Right atrium auricular region (tissue), 2 donors: ENCODE measurements around the gene ARMC5. TPM values are rescaled to one million over a fixed set of nuclear protein-coding genes. Genes with fewer than 3 reads are reported as not detected.
A peak's percentile ranks its signal among the peaks of the same experiment; 100 is the strongest.
"Not testable (repeated sequence)": the region's sequence is repeated elsewhere in the genome, so short reads cannot be mapped to it uniquely, and the experiment has no call there.

Experiments
- DNase-seq: peaks from one replicate; pipeline ENCODE4 v3.0.0-alpha.2; 2019; ENCODE audit warnings: low spot score
- H3K27ac ChIP-seq, 2 donors: fragments of 200-600 bp; sonication (generic); 1 replicate in 1 of 2; 2 replicates in 1 of 2; pipeline ENCODE4 v1.5.1; 2016 to 2019
- H3K27me3 ChIP-seq, 2 donors: fragments of 200-600 bp; sonication (generic); one replicate each; pipeline versions ENCODE4 v1.5.1 to v1.6.0; 2017 to 2019
- H3K36me3 ChIP-seq: fragments of 200-600 bp; sonication (generic); one replicate; pipeline ENCODE4 v1.5.1; 2016
- H3K4me1 ChIP-seq, 2 donors: fragments of 200-600 bp; sonication (generic); one replicate each; pipeline versions ENCODE4 v1.5.1 to v1.6.0; 2017 to 2019
- H3K4me3 ChIP-seq, 2 donors: fragments of 200-600 bp; sonication (generic); 1 replicate in 1 of 2; 2 replicates in 1 of 2; pipeline ENCODE4 v1.5.1; 2017 to 2019; ENCODE audit warnings: mild to moderate bottlenecking in 1 of 2, moderate library complexity in 1 of 2
- H3K9me3 ChIP-seq, 2 donors: fragments of 200-600 bp; sonication (generic); one replicate each; pipeline ENCODE4 v1.5.1; 2019
- CTCF ChIP-seq, 2 donors: fragments of 200-600 bp; sonication (generic); IDR thresholded peaks; one replicate each; pipeline ENCODE4 v1.5.1; 2019; ENCODE audit warnings: antibody characterized with exemption in 2 of 2
- total RNA-seq, 2 donors: library from RNA; depleted of rRNA; stranded (reverse); fragments of >200 nt; gene quantifications; one replicate each; pipeline ENCODE4 v1.1.0, GENCODE V29; 2016

Gene ARMC5
- total RNA-seq, 2 donors from 2014 or later = 7.4 to 9.0 TPM

DNA sequence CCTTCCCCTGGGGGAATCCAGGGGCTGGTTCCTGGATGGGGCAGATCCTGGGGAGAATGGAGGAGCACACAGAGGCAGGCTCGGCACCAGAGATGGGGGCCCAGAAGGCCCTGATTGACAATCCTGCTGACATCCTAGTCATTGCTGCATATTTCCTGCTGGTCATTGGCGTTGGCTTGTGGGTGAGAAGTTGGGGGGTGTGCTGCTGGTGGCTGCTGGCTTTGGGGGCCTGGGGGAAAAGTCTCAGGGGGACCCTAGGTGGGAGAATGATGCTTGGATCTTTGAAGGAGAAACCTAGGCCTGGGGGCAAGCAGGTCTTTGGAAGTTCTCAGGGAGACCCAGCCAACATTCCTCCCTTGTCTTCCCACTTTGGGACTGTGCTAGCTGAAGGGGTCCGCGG, 23.8 kb downstream of the ARMC5 start, which contains the start of gene SLC5A2:
Gene SLC5A2, plus strand, starts transcription at position 43 of the 400 bp plus-strand sequence. Its CDS starts 14 bp downstream, at position 57.
- H3K36me3 ChIP-seq = peaks cover 3% of the 10 kb centered on the region
- H3K4me3 ChIP-seq = no peak within 1 kb of the TSS
- H3K9me3 ChIP-seq = no peaks in the 10 kb centered on the region
- DNase-seq = no peak
- H3K27ac ChIP-seq = no peak within 1 kb of the TSS
- H3K4me1 ChIP-seq = peaks cover 0 to 29% of the 10 kb centered on the region in 2 donors
- H3K27me3 ChIP-seq = no peaks in the 10 kb centered on the region
- no peak for TF ChIP-seq CTCF (IDR thresholded peaks at IDR 0.05)

- H3K27me3 ChIP-seq, H3K27ac ChIP-seq, H3K9me3 ChIP-seq, H3K4me3 ChIP-seq, H3K36me3 ChIP-seq, DNase-seq: not testable (repeated sequence)
- H3K4me1 ChIP-seq = peaks cover 0 to 37% of the 10 kb centered on the region in 2 donors
These were observed 24.7 kb downstream of the ARMC5 start for GRCh38 chr16:31484048-31484447.

DNA sequence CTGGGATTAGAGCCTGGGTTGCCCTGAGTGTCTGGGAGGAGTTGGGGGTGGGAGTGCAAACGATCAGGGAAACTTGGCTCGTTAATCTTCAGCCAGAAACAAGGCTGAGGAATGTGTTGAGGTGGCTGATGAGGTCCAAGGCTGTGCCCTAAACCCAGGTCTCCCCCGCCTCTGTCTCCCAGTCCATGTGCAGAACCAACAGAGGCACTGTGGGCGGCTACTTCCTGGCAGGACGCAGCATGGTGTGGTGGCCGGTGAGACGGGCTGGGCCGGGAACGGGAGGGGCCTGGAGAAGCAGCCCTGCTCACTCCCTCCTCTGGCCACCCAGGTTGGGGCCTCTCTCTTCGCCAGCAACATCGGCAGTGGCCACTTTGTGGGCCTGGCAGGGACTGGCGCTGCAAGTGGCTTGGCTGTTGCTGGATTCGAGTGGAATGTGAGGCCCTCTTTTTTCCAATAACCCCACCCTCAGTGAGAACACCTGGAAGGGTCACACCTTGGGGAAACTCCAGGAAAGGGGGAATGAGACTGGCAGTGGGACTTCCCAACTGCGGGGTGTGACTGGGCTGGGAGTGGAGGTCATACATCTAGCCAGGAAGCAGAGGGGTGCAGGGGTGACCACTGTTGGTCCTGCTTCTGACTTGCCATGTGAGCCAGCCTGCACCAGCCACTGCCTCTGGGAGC, 25.3 kb downstream of the ARMC5 start:
- H3K27me3 ChIP-seq = no peaks in the 10 kb centered on the region
- no peak overlapping the region for H3K4me3 ChIP-seq
- H3K9me3 ChIP-seq = no peaks in the 10 kb centered on the region
- H3K27ac ChIP-seq = no peak overlapping the region
- TF ChIP-seq CTCF (IDR thresholded peaks at IDR 0.05) = no peak
- DNase-seq = no peak
- no peaks in the 10 kb centered on the region for H3K36me3 ChIP-seq
- H3K4me1 ChIP-seq = peaks cover 0 to 37% of the 10 kb centered on the region in 2 donors

DNA sequence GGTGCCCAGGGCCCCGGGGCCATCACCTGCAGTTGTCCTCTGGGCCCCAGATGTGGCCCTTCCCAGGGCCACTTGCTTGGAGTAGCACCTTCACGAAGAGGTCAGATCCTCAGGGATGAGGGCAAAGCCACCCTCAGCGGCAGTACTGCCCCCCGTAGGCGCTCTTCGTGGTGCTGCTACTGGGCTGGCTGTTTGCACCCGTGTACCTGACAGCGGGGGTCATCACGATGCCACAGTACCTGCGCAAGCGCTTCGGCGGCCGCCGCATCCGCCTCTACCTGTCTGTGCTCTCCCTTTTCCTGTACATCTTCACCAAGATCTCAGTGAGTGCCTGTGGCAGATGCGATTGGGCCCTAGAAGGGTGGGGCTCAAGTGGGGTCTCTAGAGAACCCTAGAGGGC, 26.3 kb downstream of the ARMC5 start:
- H3K27ac ChIP-seq = no peak overlapping the region
- TF ChIP-seq CTCF (IDR thresholded peaks at IDR 0.05) = no peak
- no peaks in the 10 kb centered on the region for H3K9me3 ChIP-seq
- peaks cover 0 to 27% of the 10 kb centered on the region in 2 donors for H3K4me1 ChIP-seq
- DNase-seq = no peak
- H3K27me3 ChIP-seq = no peaks in the 10 kb centered on the region
- H3K36me3 ChIP-seq = no peaks in the 10 kb centered on the region
- no peak overlapping the region for H3K4me3 ChIP-seq

GRCh38 chr16:31486045-31486444, 26.7 kb downstream of the ARMC5 start:
- TF ChIP-seq CTCF (IDR thresholded peaks at IDR 0.05) = no peak
- no peak for DNase-seq

DNA sequence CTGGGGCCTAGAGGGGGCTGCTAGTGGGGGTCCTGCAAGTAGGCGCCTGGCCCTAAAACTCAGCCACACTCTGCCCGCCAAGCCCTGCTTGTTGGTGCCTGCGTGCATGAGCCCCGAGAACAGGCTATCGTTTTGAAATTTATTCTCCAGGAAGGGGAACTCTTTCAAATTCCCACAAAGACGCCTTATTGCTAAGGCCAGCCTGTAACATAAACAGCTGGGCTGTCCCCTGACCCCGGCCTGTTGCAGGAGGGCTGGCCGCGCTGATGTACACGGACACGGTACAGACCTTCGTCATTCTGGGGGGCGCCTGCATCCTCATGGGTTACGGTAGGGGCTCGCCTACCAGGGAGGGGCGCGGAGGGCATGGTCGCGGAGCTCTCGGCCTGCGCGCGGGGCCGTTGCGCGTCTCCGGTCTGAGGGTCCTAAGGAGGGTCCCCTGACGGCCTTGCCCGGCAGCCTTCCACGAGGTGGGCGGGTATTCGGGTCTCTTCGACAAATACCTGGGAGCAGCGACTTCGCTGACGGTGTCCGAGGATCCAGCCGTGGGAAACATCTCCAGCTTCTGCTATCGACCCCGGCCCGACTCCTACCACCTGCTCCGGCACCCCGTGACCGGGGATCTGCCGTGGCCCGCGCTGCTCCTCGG, 27.9 kb downstream of the ARMC5 start:
- DNase-seq = no peak
- peaks cover 7% of the 10 kb centered on the region for H3K36me3 ChIP-seq
- no peaks in the 10 kb centered on the region for H3K9me3 ChIP-seq
- H3K4me1 ChIP-seq = peaks cover 0 to 19% of the 10 kb centered on the region in 2 donors
- no peaks in the 10 kb centered on the region for H3K27me3 ChIP-seq
- TF ChIP-seq CTCF (IDR thresholded peaks at IDR 0.05) = no peak
- peak overlapping the region; percentile 41 to 53 for H3K4me3 ChIP-seq
- H3K27ac ChIP-seq = no peak overlapping the region

More at GRCh38 chr16:31486045-31486444, 26.7 kb downstream of the ARMC5 start:
- H3K9me3 ChIP-seq = no peaks in the 10 kb centered on the region
- H3K36me3 ChIP-seq = no peaks in the 10 kb centered on the region
- H3K4me1 ChIP-seq = peaks cover 0 to 22% of the 10 kb centered on the region in 2 donors
- H3K27ac ChIP-seq = no peak overlapping the region
- no peak overlapping the region for H3K4me3 ChIP-seq
- H3K27me3 ChIP-seq = no peaks in the 10 kb centered on the region
